Subcutaneous adipose tissue (tissue), 4 donors: ENCODE results near the gene MYL12A. TPM values are rescaled to one million over a fixed set of nuclear protein-coding genes. Genes with fewer than 3 reads are reported as not detected.

ENCODE experiments used
- total RNA-seq, 4 donors: library from RNA; depleted of rRNA; stranded (reverse); fragments of >200 nt; gene quantifications; one replicate each; pipeline ENCODE4 v1.1.0, GENCODE V29; 2016
- TF ChIP-seq, protein P1 (sequence below): fragments of 450-650 bp; IDR thresholded peaks from one replicate; pipeline ENCODE4 v1.5.1; 2016; ENCODE audit warnings: low read depth, mild to moderate bottlenecking, control low read depth, antibody characterized with exemption, moderate library complexity

The MYL12A gene
- total RNA-seq, 4 donors from 2014 or later = 491 to 829 (median 530) TPM

DNA sequence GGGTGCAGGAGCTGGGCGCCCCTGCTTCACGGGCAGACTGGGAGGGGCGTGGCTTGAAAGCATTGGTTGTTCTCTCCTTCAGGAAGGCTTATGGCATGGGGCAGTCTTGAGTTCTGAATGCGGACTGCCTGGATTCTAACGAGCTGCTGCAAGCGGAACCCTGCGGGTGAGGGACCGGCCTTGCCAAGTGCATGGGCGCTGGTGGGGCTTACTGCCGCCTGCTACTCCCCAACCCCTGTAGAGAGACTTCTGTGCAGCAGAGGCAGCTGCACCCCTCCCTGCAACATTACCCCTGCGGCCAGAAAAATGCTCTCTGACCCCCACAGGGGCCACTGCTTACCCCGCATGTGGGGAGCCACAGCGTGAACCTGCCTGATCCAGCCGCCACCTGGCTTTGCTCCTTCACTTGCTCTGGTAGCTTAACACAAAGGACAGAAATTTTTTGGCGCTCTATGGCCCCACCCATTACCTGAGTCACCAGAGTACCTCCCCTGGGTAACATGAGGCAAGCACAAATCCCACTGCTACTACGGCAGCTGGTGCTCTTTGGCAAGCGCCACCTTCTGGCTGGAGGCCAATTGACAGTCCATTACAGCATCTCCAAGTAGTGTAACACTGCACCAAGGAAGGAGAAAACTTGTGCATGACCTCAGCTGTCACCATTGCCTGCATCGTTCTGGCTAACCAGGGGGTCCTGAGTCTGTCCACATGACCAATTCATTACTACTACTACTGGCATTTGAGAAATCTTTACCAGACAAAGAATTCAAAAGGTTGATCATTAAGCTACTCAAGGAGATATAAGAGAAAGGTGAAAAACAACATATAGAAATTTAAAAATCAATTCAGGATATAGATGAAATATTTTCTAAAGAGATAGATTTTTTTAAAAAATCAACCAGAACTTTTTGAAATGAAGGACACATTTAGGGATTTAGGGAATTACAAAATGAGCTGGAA, 49.7 kb downstream of the MYL12A start:
- TF ChIP-seq, protein P1, sequence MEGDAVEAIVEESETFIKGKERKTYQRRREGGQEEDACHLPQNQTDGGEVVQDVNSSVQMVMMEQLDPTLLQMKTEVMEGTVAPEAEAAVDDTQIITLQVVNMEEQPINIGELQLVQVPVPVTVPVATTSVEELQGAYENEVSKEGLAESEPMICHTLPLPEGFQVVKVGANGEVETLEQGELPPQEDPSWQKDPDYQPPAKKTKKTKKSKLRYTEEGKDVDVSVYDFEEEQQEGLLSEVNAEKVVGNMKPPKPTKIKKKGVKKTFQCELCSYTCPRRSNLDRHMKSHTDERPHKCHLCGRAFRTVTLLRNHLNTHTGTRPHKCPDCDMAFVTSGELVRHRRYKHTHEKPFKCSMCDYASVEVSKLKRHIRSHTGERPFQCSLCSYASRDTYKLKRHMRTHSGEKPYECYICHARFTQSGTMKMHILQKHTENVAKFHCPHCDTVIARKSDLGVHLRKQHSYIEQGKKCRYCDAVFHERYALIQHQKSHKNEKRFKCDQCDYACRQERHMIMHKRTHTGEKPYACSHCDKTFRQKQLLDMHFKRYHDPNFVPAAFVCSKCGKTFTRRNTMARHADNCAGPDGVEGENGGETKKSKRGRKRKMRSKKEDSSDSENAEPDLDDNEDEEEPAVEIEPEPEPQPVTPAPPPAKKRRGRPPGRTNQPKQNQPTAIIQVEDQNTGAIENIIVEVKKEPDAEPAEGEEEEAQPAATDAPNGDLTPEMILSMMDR = no peak

DNA sequence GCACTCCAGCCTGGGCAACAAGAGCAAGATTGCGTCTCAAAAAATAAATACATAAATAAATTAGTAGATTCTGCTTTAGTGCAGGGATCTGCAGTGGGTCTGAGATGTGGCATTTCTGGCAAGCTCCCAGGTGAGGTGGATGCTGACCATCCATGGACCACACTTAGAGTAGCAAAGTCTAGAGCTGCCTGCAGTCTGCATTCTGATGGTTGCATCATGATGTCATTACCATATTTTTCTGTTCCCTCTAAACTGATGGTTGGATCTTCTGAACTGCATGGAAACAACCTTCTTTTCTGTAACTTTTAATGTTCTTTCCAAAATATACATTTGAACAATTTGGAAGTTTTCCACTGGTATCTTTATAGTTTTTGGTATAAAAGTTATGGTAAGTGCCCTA, 57.2 kb downstream of the MYL12A start:
- TF ChIP-seq, protein P1 = no peak

DNA sequence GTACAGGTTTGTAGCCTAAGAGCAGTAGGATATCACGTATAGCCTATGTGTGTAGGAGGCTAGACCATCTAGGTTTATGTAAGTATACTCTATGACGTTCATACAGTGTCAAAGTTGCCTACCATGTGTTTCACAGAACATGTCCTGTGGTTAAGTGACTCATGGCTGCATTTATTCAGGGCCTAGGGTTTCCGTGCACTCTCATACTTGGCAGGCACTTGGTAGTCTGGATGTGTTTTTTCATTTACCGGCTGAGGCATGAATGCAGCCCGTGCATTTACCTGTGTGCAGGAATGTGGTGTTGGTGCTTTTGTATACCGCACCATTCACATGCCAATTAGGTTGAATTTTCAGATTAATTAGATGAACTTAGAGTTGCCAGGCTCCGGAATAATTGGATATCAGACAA, 57.8 kb downstream of the MYL12A start:
- TF ChIP-seq, protein P1 = no peak

Other genes starting within 250 kb of the MYL12A start
- gene LPIN2, start 234.7 kb upstream of the MYL12A start, total RNA-seq = 10 to 100 TPM; 23.8 to 33.3 (median 29.1) TPM
- gene MYOM1, start 27.8 kb upstream of the MYL12A start, total RNA-seq = 10 to 100 TPM in 1 of 4 donors, 1 to 10 TPM in 3; 3.7 to 14.1 (median 6.6) TPM
- gene MYL12B, start 14.3 kb downstream of the MYL12A start, total RNA-seq = 100 to 1,000 TPM; 261 to 505 (median 275) TPM
- 10 to 100 TPM; 40.6 to 80.2 (median 62.3) TPM for gene TGIF1, start 202.4 kb downstream of the MYL12A start, total RNA-seq